MCF 10A (cell line): ENCODE results near the gene SERAC1. TPM values are rescaled to one million over a fixed set of nuclear protein-coding genes. Genes with fewer than 3 reads are reported as not detected.

Experiments used
- BruUV-seq: library from RNA; stranded (reverse); fragments of 400-500 nt; replicated peaks from 2 replicates; lab custom pipeline; 2021; lab: Mats Ljungman, UMichigan
- CTCF ChIA-PET: fragments of 300-600 bp; sonication (Branson Sonifier 250); formaldehyde crosslinking; extraction: SDS; loops from one replicate; lab custom pipeline; 2021; ENCODE audit warnings: antibody characterized with exemption, inconsistent platforms; lab: Yijun Ruan, JAX
- POLR2A ChIA-PET: fragments of 300-600, 350-650 bp; sonication (Branson Sonifier 250); formaldehyde crosslinking; extraction: SDS; loops from one replicate; lab custom pipeline; 2020; ENCODE audit warnings: antibody characterized with exemption, inconsistent platforms; lab: Yijun Ruan, JAX
- DNase-seq: peaks from one replicate; pipeline ENCODE4 v3.0.0-alpha.2; 2018; ENCODE audit not compliant: unreplicated experiment
- H3K27ac Mint-ChIP-seq: one replicate; pipeline ENCODE4 v1.8.0; 2022; ENCODE audit warnings: mild to moderate bottlenecking, low read depth, mixed read lengths; ENCODE audit not compliant: unreplicated experiment
- H3K27me3 Mint-ChIP-seq: one replicate; pipeline ENCODE4 v1.8.0; 2022; ENCODE audit warnings: mixed read lengths; ENCODE audit not compliant: insufficient read depth, unreplicated experiment
- H3K36me3 Mint-ChIP-seq: one replicate; pipeline ENCODE4 v1.8.0; 2022; ENCODE audit warnings: mild to moderate bottlenecking, moderate library complexity, mixed read lengths; ENCODE audit not compliant: insufficient read depth, unreplicated experiment
- H3K4me1 Mint-ChIP-seq: one replicate; pipeline ENCODE4 v1.8.0; 2022; ENCODE audit warnings: mixed read lengths; ENCODE audit not compliant: insufficient read depth, unreplicated experiment
- H3K4me3 Mint-ChIP-seq: one replicate; pipeline ENCODE4 v1.8.0; 2022; ENCODE audit warnings: mild to moderate bottlenecking, moderate library complexity, mixed read lengths; ENCODE audit not compliant: unreplicated experiment
- H3K9me3 Mint-ChIP-seq: one replicate; pipeline ENCODE4 v1.8.0; 2022; ENCODE audit warnings: mixed read lengths; ENCODE audit not compliant: unreplicated experiment
- intact Hi-C: fragments of 100-400 bp; cut with micrococcal nuclease; formaldehyde crosslinking; loops from 2 replicates; pipeline ENCODE4 v1.14.1; 2022
- total RNA-seq: library from RNA; stranded (reverse); gene quantifications from 2 replicates; pipeline ENCODE4 v1.2.3, GENCODE V29; 2022
- TF ChIP-seq, protein P1 (sequence below): fragments of 200-600 bp; IDR thresholded peaks from one replicate; pipeline ENCODE4 v1.8.0; 2022; ENCODE audit warnings: antibody characterized with exemption, mild to moderate bottlenecking; ENCODE audit not compliant: unreplicated experiment

SERAC1 gene
- total RNA-seq, 1 experiment from 2014 or later = 5.3 TPM

GRCh38 chr6:158207422-158207788, 39.3 kb upstream of the SERAC1 start:
- DNase-seq = no peak
- H3K27me3 Mint-ChIP-seq = no peaks in the 10 kb centered on the region
- H3K9me3 Mint-ChIP-seq = no peaks in the 10 kb centered on the region
- TF ChIP-seq, protein P1, sequence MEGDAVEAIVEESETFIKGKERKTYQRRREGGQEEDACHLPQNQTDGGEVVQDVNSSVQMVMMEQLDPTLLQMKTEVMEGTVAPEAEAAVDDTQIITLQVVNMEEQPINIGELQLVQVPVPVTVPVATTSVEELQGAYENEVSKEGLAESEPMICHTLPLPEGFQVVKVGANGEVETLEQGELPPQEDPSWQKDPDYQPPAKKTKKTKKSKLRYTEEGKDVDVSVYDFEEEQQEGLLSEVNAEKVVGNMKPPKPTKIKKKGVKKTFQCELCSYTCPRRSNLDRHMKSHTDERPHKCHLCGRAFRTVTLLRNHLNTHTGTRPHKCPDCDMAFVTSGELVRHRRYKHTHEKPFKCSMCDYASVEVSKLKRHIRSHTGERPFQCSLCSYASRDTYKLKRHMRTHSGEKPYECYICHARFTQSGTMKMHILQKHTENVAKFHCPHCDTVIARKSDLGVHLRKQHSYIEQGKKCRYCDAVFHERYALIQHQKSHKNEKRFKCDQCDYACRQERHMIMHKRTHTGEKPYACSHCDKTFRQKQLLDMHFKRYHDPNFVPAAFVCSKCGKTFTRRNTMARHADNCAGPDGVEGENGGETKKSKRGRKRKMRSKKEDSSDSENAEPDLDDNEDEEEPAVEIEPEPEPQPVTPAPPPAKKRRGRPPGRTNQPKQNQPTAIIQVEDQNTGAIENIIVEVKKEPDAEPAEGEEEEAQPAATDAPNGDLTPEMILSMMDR = no peak
- BruUV-seq = no TSS peak
- no peak overlapping the region for H3K4me3 Mint-ChIP-seq
- POLR2A ChIA-PET = no interaction called here
- no peaks in the 10 kb centered on the region for H3K36me3 Mint-ChIP-seq
- intact Hi-C loops = no loop called here
- H3K27ac Mint-ChIP-seq = no peak overlapping the region
- CTCF ChIA-PET = interaction anchor here (0.6 to 1.5 kb wide), 3 partner anchors 14 to 483 kb away, joined by 3 to 6 read pairs (median 5); no protein-coding TSS in a partner anchor
- peaks cover 12% of the 10 kb centered on the region for H3K4me1 Mint-ChIP-seq

DNA sequence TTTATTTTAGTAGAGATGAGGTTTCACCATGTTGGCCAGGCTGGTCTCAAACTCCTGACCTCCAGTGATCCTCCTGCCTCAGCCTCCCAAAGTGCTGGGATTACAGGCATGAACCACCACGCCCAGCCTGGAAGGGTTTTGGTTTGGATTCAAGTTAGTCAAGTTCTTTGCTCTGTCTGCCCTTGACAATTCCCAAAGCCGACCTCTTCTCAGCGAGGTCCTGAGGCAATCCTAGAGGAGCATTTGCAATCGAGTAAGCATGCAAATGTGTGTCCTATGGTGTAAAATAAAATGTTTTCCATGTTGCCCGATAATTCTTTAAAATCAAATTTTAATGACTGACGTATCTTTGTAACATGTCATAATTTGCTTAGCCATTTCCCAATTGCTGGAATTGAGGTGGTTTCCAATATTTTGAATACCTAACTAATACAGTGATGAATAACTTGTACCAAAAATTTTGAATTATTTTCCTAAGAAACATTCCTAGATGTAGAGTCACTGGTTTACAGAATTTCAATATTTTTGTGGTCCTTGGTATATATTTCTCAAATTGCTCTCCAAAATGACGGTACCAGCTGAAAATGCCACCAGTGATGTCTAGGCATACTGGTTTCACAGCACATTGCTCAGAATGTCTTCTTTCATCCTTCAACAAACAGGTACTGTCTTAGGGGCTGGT, 38.8 kb upstream of the SERAC1 start:
- H3K9me3 Mint-ChIP-seq = no peaks in the 10 kb centered on the region
- CTCF ChIA-PET = interaction anchor here (0.6 to 1.5 kb wide), 4 partner anchors 14 to 485 kb away, joined by 3 to 11 read pairs (median 4); no protein-coding TSS in a partner anchor

DNA sequence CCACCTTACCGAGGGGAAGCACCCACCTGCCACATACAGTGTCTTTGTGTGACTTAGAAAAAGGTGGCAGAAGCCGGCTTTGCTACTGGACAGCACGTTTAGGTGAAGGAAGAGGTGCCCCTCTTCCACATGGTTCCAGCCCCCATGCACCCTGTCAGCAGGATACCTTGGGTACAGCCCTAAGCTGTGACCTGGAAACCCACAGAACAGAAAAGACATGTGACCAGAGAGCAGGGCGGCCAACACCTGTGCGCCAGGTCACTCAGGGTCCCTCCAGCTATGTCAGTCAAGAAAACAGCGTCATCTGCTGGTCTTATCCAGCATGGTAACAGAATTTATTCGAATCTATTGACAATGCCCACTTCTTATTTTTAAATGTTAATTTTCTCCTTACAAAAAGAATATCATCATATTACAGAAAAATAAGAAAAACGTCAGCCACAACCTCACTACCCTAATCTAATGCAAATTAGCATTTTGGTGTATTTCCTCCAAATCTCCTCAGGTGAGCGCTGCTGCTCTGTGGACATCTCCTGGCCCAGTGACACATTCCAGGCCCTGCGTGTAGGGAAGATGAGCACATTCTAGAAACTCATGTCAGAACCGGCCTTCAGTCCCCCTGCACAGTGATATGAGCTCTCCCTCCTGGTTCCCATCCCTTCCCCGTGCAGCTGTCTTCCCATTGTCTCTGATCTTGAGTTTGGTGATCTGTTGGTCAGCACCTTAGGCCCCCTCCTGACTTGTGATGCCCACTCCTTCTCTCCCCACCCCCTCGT, 37.3 kb upstream of the SERAC1 start:
- Mint-ChIP-seq H3K9me3 (no peaks in the 10 kb centered on the region), H3K36me3 (no peaks in the 10 kb centered on the region), H3K27me3 (no peaks in the 10 kb centered on the region), H3K27ac (peak overlapping the region; percentile 74), H3K4me1 (peaks cover 7% of the 10 kb centered on the region), H3K4me3 (no peak overlapping the region)
- no peak for DNase-seq
- CTCF ChIA-PET = interaction anchor here (0.6 to 2.8 kb wide), 8 partner anchors 9 to 486 kb away, joined by 3 to 11 read pairs (median 4); no protein-coding TSS in a partner anchor
- TF ChIP-seq, protein P1 = peak; percentile 43
- no TSS peak for BruUV-seq
- POLR2A ChIA-PET = interaction anchor here (1.2 kb wide), 1 partner anchor 28 kb away, joined by 3 read pairs; no protein-coding TSS in a partner anchor
- intact Hi-C loops = loop anchor here (2.0 kb wide), 1 partner anchor 73 kb away; no protein-coding TSS in a partner anchor

More for the DNA sequence above, 38.8 kb upstream of the SERAC1 start:
- H3K27ac Mint-ChIP-seq = no peak overlapping the region
- intact Hi-C loops = no loop called here
- POLR2A ChIA-PET = interaction anchor here (0.8 kb wide), 1 partner anchor 484 kb away, joined by 5 read pairs; no protein-coding TSS in a partner anchor
- TF ChIP-seq, protein P1 = no peak
- no peaks in the 10 kb centered on the region for H3K27me3 Mint-ChIP-seq
- no peak for DNase-seq
- peaks cover 12% of the 10 kb centered on the region for H3K4me1 Mint-ChIP-seq
- H3K4me3 Mint-ChIP-seq = no peak overlapping the region
- H3K36me3 Mint-ChIP-seq = no peaks in the 10 kb centered on the region
- BruUV-seq = no TSS peak

- no TSS peak for BruUV-seq
- DNase-seq = no peak
- no peak overlapping the region for H3K27ac Mint-ChIP-seq
- intact Hi-C loops = no loop called here
- H3K27me3 Mint-ChIP-seq = no peaks in the 10 kb centered on the region
- H3K4me1 Mint-ChIP-seq = no peaks in the 10 kb centered on the region
- ChIA-PET CTCF (no interaction called here), POLR2A (interaction anchor here (0.8 kb wide), 1 partner anchor 384 kb away, joined by 3 read pairs; no protein-coding TSS in a partner anchor)
- H3K36me3 Mint-ChIP-seq = peaks cover 16% of the 10 kb centered on the region
- TF ChIP-seq, protein P1 = no peak
- no peaks in the 10 kb centered on the region for H3K9me3 Mint-ChIP-seq
- no peak overlapping the region for H3K4me3 Mint-ChIP-seq
These were observed 30.4 kb upstream of the SERAC1 start for GRCh38 chr6:158198461-158198860.
